Stimulated activated CD4-positive, alpha-beta T cell treated with anti-CD3 and anti-CD28 coated beads, Interleukin-12 subunit alpha, Interleukin-12 subunit beta, amount 100 ng/mL, for 4 hours (primary cell): ENCODE results near the gene ANKMY1.

Experiments
- DNase-seq: peaks from one replicate; pipeline ENCODE4 v3.0.0-alpha.2; 2020

ANKMY1 gene

GRCh38 chr2:240455647-240456446, 101.9 kb downstream of the ANKMY1 start:
- DNase-seq: no peak

DNA sequence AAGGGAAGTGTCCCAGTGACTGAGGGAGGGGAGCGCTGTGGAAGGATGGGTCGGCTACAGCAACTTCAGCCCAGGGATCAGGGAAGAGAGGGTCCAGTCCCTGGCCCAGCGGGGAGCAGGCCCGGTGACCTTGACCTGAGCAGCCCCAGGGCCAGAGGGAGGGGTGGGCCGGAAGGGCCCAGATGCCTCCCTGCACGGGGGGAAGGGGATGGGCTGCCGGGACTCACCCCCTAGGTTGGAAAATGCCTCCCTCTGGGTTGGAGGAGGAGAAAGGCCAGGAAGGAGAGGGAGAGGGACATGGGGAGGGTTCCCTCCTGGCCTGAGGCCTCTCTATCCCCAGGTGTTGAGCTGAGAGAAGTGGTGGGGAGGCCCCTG, 102.5 kb downstream of the ANKMY1 start:
- no peak for DNase-seq

DNA sequence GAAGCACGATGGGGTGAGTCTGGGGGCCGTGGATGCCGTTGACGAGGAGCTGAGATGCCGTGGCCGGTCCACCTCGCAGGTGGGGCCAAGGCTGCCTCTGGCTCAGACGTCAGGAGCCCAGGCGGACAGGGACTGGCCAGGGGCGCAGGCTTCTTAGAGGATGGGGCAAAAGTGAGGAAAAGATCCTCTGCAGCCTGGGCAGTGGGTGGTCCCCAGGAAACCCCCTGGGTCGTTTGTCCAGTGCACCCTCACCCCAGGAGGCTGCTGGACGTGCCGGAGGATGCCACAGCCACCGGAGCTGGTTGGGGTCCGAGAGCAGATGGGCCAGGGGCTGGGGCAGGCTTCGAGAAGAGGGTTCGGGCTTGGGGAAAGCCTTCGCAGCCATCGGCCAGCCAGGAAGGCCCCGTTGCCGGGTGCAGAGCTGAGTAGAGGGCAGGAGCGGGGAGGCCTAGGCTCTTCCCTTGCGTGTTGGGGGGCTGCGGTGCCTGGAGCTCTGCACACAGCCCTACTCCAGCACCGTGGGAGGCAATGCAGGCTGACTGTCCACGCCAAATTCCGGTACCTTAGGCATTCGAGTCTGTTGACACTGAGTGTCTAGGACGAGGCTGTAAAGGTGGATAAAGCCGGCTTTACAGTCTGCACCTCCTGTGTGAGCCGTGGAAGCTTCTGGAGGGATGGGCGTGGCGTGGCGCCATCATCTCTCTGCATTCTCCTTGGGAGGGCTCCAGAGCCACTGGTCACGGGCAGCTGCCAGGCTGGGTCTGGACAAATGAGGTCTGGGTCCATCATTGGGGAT, 103.5 kb downstream of the ANKMY1 start:
- no peak for DNase-seq

DNA sequence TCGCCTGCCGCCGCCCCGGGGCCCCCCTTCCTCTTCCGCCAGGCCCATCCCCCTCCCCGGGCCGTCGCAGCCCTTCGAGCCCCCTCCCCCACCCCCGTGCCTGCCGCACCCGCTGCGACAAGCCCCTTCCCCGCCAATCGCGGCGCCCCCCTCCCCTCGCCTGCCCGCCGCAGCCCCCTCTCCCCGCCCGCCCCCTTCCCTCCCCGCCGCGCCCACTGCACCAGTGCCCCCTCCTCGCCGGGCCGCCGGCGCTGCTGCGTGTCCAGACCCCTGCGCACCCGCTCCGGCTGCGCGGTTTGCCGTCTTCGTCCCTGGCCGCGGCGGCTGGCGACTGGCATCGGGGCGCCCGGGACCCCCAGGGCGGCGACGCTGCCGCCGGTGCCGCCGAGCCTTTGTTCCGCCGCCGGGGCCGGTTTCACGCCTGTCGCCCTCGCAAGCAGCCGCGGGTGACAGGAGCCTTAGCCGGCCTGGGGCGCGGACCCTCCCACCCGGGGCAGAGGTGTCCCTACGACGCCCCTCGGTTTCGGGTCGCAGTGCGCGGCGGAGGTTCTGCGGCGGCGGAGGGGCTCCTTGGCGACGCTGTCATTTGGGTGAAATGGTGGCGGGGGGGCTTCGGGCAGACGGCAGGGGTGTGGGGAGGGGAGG, 104.2 kb downstream of the ANKMY1 start:
- no peak for DNase-seq

GRCh38 chr2:240452462-240453256, 105.1 kb downstream of the ANKMY1 start:
- no peak for DNase-seq

- DNase-seq: no peak
Observed at GRCh38 chr2:240451791-240452461, 105.9 kb downstream of the ANKMY1 start.

- no peak for DNase-seq
Observed at GRCh38 chr2:240451108-240451611, 106.6 kb downstream of the ANKMY1 start.

DNA sequence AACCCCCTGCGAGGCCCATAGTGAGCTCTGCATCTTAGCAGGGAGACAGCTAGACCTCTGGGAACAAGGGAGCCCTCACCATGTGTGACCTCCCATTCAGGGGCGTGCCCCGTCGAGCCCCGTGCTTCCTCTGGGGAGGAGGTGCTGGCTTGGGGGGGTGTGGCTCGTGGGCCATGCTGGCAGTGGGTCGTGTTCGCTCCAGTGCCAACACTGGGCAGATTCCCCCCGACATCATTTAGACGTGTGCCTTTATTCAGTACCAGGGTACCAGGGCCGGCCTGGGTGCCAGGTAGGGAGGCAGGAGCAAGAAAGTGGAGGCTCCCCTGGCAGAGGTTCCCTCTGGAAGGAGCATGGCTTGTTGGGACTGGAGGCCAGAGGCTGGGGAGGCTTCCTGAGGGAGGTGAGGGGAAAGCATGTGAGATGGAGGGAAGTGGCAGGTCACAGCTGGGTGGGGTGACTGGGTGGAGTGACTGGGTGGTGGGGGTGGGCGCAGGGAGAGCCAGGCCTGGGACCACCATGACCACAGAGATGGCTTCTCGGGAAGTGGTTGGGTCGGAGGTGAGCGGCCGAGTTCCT, 107.2 kb downstream of the ANKMY1 start:
- DNase-seq: no peak

- no peak for DNase-seq
Observed at GRCh38 chr2:240449764-240450531, 107.8 kb downstream of the ANKMY1 start.

- no peak for DNase-seq
Observed at GRCh38 chr2:240448387-240449274, 109.2 kb downstream of the ANKMY1 start.

- DNase-seq: no peak
Observed at GRCh38 chr2:240447934-240448333, 109.9 kb downstream of the ANKMY1 start.

GRCh38 chr2:240447331-240447730, 110.5 kb downstream of the ANKMY1 start:
- DNase-seq: no peak

DNA sequence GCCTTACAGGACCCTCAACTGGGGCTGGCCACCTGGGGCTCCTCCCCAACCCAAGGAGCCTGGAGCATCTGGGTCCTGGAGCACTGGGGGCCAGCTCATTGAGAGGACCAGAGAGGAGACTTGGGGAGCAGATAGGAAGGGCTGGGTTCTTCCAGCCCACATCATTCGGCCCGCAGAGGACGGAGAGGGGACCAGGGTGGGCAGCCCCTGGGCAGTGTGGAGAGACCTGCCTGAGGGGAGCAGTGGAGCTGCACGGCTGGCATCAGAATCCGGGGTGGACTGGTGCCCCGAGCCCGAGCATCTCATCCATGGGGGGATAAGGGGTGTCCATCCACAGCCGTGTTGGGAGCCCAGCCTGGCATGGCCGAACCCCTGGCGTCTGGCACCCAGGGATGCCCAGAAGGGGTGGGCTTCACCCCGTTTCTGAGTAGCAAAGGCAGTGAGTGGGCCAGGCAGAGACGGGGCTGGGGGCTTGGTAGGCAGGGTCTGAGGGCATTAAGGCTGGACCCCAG, 111.1 kb downstream of the ANKMY1 start:
- no peak for DNase-seq

DNA sequence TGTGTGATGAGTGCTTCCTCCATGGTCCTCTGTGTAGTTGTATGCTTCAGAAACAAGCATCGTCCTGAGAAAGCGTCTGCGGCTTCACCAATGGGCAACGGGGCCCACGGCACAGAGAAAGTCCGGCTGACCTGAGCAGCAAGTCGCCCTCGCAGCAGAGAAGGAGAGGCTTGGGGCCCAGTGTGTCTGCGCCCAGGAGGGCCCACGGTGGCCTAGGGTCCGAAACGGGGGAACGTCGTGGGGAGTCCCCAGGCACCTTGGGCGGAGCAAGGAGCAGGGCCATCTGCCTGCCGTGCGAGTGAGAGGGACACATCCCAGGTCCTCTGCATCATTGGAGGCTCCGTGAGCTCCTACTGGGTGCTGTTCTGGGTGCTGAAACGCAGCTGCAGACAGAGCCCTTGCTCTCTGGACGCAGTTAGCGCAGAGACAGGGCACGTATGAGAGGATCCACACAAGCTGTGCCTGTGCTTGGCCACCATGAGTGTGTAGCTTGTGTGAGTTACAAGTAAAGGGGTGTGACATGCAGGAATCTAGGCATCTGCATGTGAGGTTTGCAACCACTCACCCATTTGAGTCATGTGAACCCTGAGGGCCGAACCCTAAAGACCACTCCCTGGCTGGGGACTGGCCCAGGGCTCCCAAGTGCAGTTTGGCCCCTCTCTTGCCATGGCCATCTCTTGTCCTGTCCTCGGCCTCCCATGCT, 111.7 kb downstream of the ANKMY1 start:
- DNase-seq: no peak

GRCh38 chr2:240444464-240444863, 113.3 kb downstream of the ANKMY1 start:
- DNase-seq: no peak

- DNase-seq: no peak
Observed at GRCh38 chr2:240443891-240444301, 113.9 kb downstream of the ANKMY1 start.

- no peak for DNase-seq
Observed at GRCh38 chr2:240442891-240443715, 114.7 kb downstream of the ANKMY1 start.

DNA sequence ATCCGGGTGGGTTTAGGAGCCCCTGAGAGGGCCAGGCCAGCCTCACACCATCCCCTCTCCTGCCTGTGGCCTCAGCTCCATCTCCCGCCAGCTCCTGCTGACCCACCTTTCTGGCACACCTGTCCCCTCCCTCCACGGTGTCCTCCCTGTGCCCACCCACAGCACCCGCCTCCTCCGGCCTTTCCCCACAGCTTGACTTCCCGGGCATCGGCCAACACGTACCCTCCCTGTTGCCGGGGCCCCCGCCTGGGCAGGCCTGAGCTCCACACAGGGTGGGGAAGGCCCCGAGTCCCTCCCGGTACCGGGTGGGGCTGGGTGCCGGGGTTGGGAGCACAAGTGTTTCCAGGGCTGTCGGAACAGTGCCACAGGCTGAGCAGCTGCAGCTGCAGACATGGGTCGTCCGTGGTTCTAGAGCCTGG, 115.8 kb downstream of the ANKMY1 start:
- DNase-seq: no peak
